Superior temporal gyrus (tissue), 1 donor: ENCODE measurements around the gene STK16.
A peak's percentile ranks its signal among the peaks of the same experiment; 100 is the strongest.

Source experiments
- DNase-seq: peaks from one replicate; pipeline ENCODE4 v3.0.0-alpha.2; 2016; ENCODE audit errors: extremely low spot score

The STK16 gene

GRCh38 chr2:219213486-219214071, 31.7 kb upstream of the STK16 start:
- no peak for DNase-seq

- no peak for DNase-seq
These were observed 31.1 kb upstream of the STK16 start for GRCh38 chr2:219214141-219214540.

- no peak for DNase-seq
These were observed 30.5 kb upstream of the STK16 start for GRCh38 chr2:219214786-219215185.

- no peak for DNase-seq
These were observed 29.3 kb upstream of the STK16 start for GRCh38 chr2:219215871-219216534.

DNA sequence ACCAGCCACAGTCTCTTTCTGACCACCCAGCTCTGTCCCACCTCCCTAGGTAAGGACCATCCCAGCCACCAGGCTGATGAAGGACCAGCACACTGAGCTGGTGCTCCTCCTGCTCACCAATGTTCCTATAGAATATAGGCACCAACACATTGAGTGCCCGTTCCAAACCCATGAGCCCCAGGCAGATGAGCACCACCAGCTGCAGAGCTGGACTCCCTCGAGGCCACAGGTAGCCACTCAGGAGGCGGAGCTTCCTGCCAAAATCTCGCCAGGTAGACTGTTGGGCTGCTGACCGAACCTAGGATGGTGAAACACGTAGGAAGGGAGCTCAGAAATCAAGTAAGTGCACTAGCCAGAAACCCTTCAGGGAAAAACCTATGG, 28.8 kb upstream of the STK16 start:
- no peak for DNase-seq

- no peak for DNase-seq
These were observed 27.0 kb upstream of the STK16 start for GRCh38 chr2:219218217-219218731.

GRCh38 chr2:219218732-219219701, 26.3 kb upstream of the STK16 start, which contains the start of gene ABCB6:
Gene ABCB6, minus strand, starts transcription at chr2:219218958. Its CDS starts 285 bp downstream, at chr2:219218673.
- DNase-seq: peak; percentile 97

DNA sequence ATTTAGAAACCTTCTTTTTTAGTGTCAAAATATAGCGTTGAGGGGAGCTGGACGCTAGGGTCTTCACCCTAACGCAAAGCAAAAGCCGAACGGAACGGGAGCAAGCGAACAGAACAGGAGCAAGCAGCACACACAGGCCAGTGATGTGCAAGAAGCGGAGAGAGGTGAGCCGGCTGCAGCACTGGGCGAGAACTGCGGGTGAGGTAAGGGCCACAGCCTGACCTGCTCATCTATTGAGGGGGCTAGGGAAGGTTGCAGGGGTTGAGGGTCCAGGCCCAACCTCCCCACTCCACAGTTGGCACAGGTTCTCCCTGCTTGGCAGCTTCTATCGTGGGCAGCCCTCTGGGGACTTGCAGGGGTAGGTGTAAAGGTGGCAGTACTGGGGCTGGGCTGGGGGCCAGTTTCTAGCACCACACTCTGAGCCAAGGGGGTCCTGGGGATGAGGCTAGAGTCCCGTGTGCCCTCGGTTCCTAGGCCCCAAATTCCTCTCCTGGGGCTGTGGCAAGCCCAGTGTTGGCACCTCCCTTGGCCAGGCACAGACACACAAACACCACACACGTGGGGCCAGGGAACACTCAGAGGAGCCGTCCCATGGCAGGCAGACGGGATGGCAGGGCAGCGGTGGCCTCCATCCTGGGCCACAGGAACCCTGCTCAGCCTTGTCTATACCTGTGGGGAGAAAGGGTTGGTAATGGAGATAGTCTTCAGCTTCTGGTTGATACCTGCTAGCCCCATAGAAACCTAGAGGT, 25.3 kb upstream of the STK16 start:
- no peak for DNase-seq

DNA sequence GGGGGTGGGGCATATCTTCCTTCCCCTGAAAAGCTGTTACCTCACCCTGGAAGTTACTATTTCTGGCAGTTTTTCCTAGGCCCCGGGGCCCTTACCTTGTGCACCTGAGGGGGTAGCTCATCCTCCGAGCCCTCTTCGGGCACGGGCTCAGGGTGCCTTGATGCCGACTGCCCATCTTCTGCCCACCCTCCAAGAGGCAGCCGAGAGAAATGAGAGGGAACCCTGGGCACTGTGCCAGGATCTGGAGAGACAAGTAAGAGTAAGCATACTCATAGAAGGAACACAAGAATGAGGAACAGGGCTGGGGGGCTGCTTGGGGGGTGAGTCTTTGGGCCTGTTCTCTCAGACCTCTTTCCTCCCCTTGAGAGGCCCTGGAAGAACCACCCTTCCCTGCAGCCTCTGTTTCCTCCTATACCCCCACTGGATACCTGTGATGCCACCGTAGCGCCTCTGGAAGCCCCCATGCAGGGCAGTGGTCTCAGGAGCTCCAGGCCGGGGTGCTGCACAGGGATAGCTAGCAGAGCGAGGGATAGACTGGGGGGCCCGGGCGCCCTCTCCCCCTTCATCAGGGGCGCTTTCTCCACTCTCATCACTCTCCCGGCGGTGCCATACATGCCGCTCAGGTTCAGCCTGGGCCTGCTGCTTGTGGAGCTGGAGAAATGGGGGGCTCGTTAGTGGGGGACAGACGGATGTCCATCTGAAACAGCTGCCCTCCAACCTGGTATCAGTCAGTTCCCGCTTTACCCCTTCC, 24.5 kb upstream of the STK16 start:
- DNase-seq: no peak

DNA sequence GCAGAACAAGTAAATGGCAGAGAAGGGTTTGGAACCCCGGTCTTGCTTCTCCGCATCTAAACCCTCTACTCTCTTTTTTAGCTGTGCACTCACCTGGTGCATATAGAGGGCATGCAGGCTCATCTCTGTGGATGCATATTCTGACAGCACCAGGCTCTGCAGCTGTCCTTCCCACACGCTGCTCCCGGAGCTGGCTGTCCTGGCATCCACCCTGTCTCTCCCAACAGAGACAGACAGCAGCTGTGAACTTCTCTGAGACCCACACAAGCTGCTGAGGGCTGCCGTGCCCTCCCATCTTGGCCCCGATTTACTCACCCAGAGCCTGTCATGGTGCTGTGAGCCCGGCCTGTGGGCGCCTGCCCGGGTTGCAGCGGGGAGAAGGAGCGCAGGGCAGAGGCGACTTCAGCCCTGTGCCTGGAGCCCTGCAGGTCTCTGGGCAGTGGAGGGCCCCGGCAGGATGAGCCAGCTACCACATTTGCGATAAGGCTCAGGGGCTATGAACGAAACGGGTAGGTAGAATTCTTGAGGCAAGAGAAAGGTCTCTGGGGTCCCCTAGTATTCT, 23.2 kb upstream of the STK16 start:
- no peak for DNase-seq

- DNase-seq: no peak
These were observed 21.3 kb upstream of the STK16 start for GRCh38 chr2:219223831-219224610.

DNA sequence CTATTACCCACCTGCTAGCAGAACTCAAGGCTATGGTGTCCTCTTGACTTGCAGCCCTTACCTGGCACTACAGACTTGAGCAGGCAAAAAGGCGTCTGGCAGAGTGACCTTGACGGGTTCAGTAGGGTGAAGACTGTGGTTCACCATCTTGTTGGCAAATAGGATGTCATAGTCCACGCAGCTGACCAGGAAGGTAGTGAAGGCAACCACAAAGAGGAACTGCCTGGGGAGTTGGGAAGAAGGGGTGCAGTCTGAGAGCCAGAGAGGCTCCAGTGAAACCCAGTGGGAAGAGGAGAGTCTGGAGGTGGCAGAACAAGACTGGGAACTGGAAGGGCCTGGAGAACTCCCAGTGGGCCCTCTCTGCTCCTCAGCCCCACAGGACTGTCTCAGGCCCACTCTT, 19.9 kb upstream of the STK16 start:
- no peak for DNase-seq

GRCh38 chr2:219228041-219228910, 17.0 kb upstream of the STK16 start:
- DNase-seq: no peak

GRCh38 chr2:219228911-219229304, 16.4 kb upstream of the STK16 start:
- DNase-seq: no peak

DNA sequence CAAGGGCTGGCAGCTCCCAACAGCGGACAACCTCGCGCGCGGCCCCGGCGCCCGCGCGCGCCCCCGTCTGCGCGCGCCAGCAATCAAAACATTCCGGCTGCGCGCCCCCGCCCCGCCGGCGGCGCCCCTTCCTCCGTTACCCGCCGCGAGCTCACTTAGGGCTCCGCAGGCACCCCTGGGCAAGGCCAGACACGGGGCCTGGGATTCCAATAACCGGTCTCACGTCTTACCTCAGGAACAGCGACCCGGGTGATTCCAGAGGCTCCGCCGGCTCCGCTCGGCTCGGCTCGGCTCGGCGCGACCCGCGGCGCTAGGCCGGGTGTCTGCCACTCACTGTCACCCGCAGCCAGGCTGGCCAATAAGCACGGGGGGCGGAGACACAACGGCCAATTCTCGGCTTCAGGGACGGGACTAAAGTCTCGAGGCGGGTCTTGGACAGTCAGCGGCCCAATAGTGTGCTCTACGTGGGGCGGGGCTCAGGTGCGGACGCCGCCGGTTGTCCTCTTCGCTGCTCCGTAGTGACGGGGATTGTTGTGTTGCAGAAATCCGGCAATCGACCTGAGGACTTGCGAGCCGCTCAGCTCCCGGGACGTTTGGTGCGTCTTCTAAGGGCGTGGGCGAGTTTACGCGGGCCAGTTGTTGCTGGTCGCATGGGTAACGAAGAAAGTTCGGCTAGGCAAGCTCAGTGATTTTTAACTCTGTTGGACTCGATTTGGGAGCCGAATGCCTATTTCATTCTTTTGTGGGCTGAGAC, 15.8 kb upstream of the STK16 start, which contains the start of the genes ANKZF1 and ATG9A:
TSS of gene ANKZF1 (plus strand) at position 502 of the 754 bp plus-strand sequence. CDS start 452 bp downstream, outside the sequence.
TSS of gene ATG9A (minus strand) at position 332 of the 754 bp plus-strand sequence. CDS start 1,612 bp downstream, outside the sequence.
- DNase-seq: peak; percentile 99

DNA sequence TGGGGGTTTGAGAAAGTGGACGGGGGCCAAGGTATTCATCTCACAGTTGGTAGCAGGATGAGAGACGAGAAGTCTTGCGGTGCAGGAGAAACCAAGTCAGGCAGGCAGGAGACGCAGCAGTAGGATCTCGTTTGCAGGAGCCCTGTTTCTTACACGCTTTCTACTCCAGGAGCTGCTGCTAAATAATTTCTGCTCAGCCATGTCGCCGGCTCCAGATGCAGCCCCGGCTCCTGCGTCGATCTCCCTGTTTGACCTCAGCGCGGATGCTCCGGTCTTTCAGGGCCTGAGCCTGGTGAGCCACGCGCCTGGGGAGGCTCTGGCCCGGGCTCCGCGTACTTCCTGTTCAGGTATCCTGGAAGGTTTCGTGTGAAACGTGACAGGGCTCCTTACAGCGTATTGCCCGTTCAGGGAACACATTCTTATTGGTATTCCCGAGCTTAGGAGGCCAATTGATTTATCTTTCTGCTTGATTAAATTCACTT, 15.2 kb upstream of the STK16 start:
- DNase-seq: no peak

DNA sequence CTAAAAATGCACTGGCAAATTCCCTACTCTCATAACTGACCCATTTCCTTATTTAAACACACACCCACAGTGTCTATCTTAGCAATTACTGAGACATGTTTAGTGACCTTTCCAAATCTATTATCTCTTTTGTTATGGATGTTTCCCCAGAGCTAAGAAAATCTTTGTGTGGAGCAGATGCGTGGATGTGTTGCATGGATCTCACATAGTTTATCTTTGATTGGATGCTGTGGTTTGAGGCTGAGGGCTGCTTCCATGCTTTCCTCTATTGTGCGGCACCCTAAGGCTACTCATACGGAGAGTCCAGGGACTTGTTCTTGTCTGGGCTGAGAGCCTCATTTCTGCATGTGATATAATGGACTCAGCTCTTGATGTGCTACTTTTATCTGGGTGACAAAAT, 10.9 kb upstream of the STK16 start:
- DNase-seq: no peak
